CD4-positive, alpha-beta T cell treated with Interleukin-2 at 100 ng/mL for 4 hours (primary cell): ENCODE measurements around the gene RREB1.
"Not testable (repeated sequence)": the region's sequence is repeated elsewhere in the genome, so short reads cannot be mapped to it uniquely, and the experiment has no call there.

Experiments
- DNase-seq: peaks from one replicate; pipeline ENCODE4 v3.0.0-alpha.2; 2020; ENCODE audit warnings: low spot score

The RREB1 gene

GRCh38 chr6:7262746-7263518 is 155.2 kb downstream of the RREB1 start:
- no peak for DNase-seq

- DNase-seq, result not testable (repeated sequence)
These were observed 155.7 kb downstream of the RREB1 start for GRCh38 chr6:7263519-7263805.

GRCh38 chr6:7264041-7264440 is 156.3 kb downstream of the RREB1 start:
- no peak for DNase-seq

GRCh38 chr6:7264686-7265384 is 157.1 kb downstream of the RREB1 start:
- no peak for DNase-seq

GRCh38 chr6:7265385-7265726 is 157.6 kb downstream of the RREB1 start:
- DNase-seq, result not testable (repeated sequence)

GRCh38 chr6:7267071-7267465 is 159.3 kb downstream of the RREB1 start:
- DNase-seq, result no peak

GRCh38 chr6:7267466-7268091 is 159.8 kb downstream of the RREB1 start:
- DNase-seq, result no peak

GRCh38 chr6:7268362-7268761 is 160.6 kb downstream of the RREB1 start:
- no peak for DNase-seq

- DNase-seq, result no peak
These were observed 161.2 kb downstream of the RREB1 start for GRCh38 chr6:7268816-7269555.

- no peak for DNase-seq
These were observed 162.1 kb downstream of the RREB1 start for GRCh38 chr6:7269816-7270215.

GRCh38 chr6:7270320-7271204 is 162.8 kb downstream of the RREB1 start:
- DNase-seq, result no peak

GRCh38 chr6:7271205-7271534 is 163.4 kb downstream of the RREB1 start:
- DNase-seq, result no peak

- DNase-seq, result no peak
These were observed 165.9 kb downstream of the RREB1 start for GRCh38 chr6:7273709-7274108.

- DNase-seq, result not testable (repeated sequence)
These were observed 166.8 kb downstream of the RREB1 start for GRCh38 chr6:7274525-7274924.

GRCh38 chr6:7276199-7276524 is 168.4 kb downstream of the RREB1 start:
- no peak for DNase-seq

GRCh38 chr6:7282097-7282906 is 174.5 kb downstream of the RREB1 start:
- DNase-seq, result no peak

- no peak for DNase-seq
These were observed 175.9 kb downstream of the RREB1 start for GRCh38 chr6:7283676-7284075.

- no peak for DNase-seq
These were observed 177.7 kb downstream of the RREB1 start for GRCh38 chr6:7285416-7285815.

- DNase-seq, result no peak
These were observed 182.3 kb downstream of the RREB1 start for GRCh38 chr6:7290079-7290478.

- DNase-seq, result no peak
These were observed 185.0 kb downstream of the RREB1 start for GRCh38 chr6:7292596-7293255.

- DNase-seq, result no peak
These were observed 188.2 kb downstream of the RREB1 start for GRCh38 chr6:7295916-7296315.
